Mononuclear cell (primary cell): ENCODE measurements around the gene PCGF1. TPM values are rescaled to one million over a fixed set of nuclear protein-coding genes. Genes with fewer than 3 reads are reported as not detected.

ENCODE experiments used
- H3K27me3 ChIP-seq: 2 replicates; pipeline ENCODE4 v1.6.0; 2011; ENCODE audit warnings: low read length, control low read depth; ENCODE audit not compliant: insufficient read depth
- H3K4me1 ChIP-seq: 2 replicates; pipeline ENCODE4 v1.5.1; 2011; ENCODE audit warnings: mild to moderate bottlenecking, low read length, control low read depth; ENCODE audit not compliant: insufficient read depth
- H3K4me3 ChIP-seq: 2 replicates; pipeline ENCODE4 v1.5.1; 2011; ENCODE audit warnings: mild to moderate bottlenecking, low read length, moderate library complexity
- H3K9me3 ChIP-seq: 2 replicates; pipeline ENCODE4 v1.5.1; 2011; ENCODE audit warnings: low read depth, mild to moderate bottlenecking, control low read depth, low read length
- total RNA-seq: library from RNA; depleted of rRNA; stranded (reverse); fragments of >200 nt; gene quantifications from one replicate; pipeline ENCODE4 v1.2.3, GENCODE V29; 2012

The PCGF1 gene
- total RNA-seq, 1 donor, result 12.1 TPM

GRCh38 chr2:74500578-74500946 lies 6.9 kb downstream of the PCGF1 start:
- H3K4me1 ChIP-seq, result peaks cover 67% of the 10 kb centered on the region
- no peaks in the 10 kb centered on the region for H3K9me3 ChIP-seq
- H3K4me3 ChIP-seq, result no peak overlapping the region
- peaks cover 68% of the 10 kb centered on the region for H3K27me3 ChIP-seq

- Histone ChIP-seq H3K4me1 (peaks cover 62% of the 10 kb centered on the region), H3K27me3 (peaks cover 68% of the 10 kb centered on the region), H3K9me3 (no peaks in the 10 kb centered on the region), H3K4me3 (no peak overlapping the region)
Measured at GRCh38 chr2:74499940-74500577, 7.4 kb downstream of the PCGF1 start.

GRCh38 chr2:74499267-74499939 lies 8.1 kb downstream of the PCGF1 start, which contains the start of gene LBX2:
TSS of gene LBX2 (minus strand) at chr2:74499603. CDS start at chr2:74499537, 66 bp downstream.
- H3K4me3 ChIP-seq, result peak within 1 kb of the TSS; percentile 36

GRCh38 chr2:74498500-74499266 lies 8.8 kb downstream of the PCGF1 start:
- peaks cover 68% of the 10 kb centered on the region for H3K27me3 ChIP-seq

More at GRCh38 chr2:74499267-74499939, 8.1 kb downstream of the PCGF1 start, which contains the start of gene LBX2:
- Histone ChIP-seq H3K27me3 (peaks cover 68% of the 10 kb centered on the region), H3K4me1 (peaks cover 55% of the 10 kb centered on the region), H3K9me3 (no peaks in the 10 kb centered on the region)

GRCh38 chr2:74497777-74498499 lies 9.6 kb downstream of the PCGF1 start:
- peaks cover 60% of the 10 kb centered on the region for H3K27me3 ChIP-seq
- H3K4me1 ChIP-seq, result peaks cover 41% of the 10 kb centered on the region
- H3K9me3 ChIP-seq, result no peaks in the 10 kb centered on the region
- peak overlapping the region; percentile 36 for H3K4me3 ChIP-seq

More at GRCh38 chr2:74498500-74499266, 8.8 kb downstream of the PCGF1 start:
- Histone ChIP-seq H3K4me3 (peak overlapping the region; percentile 36), H3K9me3 (no peaks in the 10 kb centered on the region), H3K4me1 (peaks cover 48% of the 10 kb centered on the region)

GRCh38 chr2:74496997-74497776 lies 10.3 kb downstream of the PCGF1 start:
- Histone ChIP-seq H3K4me1 (peaks cover 33% of the 10 kb centered on the region), H3K4me3 (no peak overlapping the region), H3K27me3 (peaks cover 53% of the 10 kb centered on the region), H3K9me3 (no peaks in the 10 kb centered on the region)

GRCh38 chr2:74495440-74495839 lies 12.1 kb downstream of the PCGF1 start:
- Histone ChIP-seq H3K4me3 (no peak overlapping the region), H3K9me3 (no peaks in the 10 kb centered on the region), H3K4me1 (peaks cover 28% of the 10 kb centered on the region), H3K27me3 (peaks cover 36% of the 10 kb centered on the region)

GRCh38 chr2:74493546-74493945 lies 13.9 kb downstream of the PCGF1 start:
- H3K9me3 ChIP-seq, result no peaks in the 10 kb centered on the region
- peaks cover 17% of the 10 kb centered on the region for H3K27me3 ChIP-seq
- peaks cover 14% of the 10 kb centered on the region for H3K4me1 ChIP-seq
- no peak overlapping the region for H3K4me3 ChIP-seq

GRCh38 chr2:74491648-74492544 lies 15.6 kb downstream of the PCGF1 start:
- Histone ChIP-seq H3K4me1 (no peaks in the 10 kb centered on the region), H3K27me3 (peaks cover under 1% of the 10 kb centered on the region), H3K9me3 (no peaks in the 10 kb centered on the region), H3K4me3 (no peak overlapping the region)

GRCh38 chr2:74489906-74490305 lies 17.6 kb downstream of the PCGF1 start:
- Histone ChIP-seq H3K27me3 (no peaks in the 10 kb centered on the region), H3K4me1 (no peaks in the 10 kb centered on the region), H3K4me3 (no peak overlapping the region), H3K9me3 (no peaks in the 10 kb centered on the region)

- H3K4me1 ChIP-seq, result peaks cover 5% of the 10 kb centered on the region
- no peaks in the 10 kb centered on the region for H3K9me3 ChIP-seq
- no peak overlapping the region for H3K4me3 ChIP-seq
- no peaks in the 10 kb centered on the region for H3K27me3 ChIP-seq
Measured at GRCh38 chr2:74488643-74489481, 18.6 kb downstream of the PCGF1 start.

GRCh38 chr2:74486141-74486540 lies 21.4 kb downstream of the PCGF1 start:
- H3K9me3 ChIP-seq, result no peaks in the 10 kb centered on the region
- no peaks in the 10 kb centered on the region for H3K27me3 ChIP-seq
- H3K4me1 ChIP-seq, result peaks cover 24% of the 10 kb centered on the region
- no peak overlapping the region for H3K4me3 ChIP-seq
